Retinal pigment epithelial cell (primary cell): ENCODE data around the gene GRIA3.
"Not testable (repeated sequence)": the region's sequence is repeated elsewhere in the genome, so short reads cannot be mapped to it uniquely, and the experiment has no call there.

Experiments
- DNase-seq: peaks from one replicate; pipeline ENCODE4 v3.0.0-alpha.2; 2010; ENCODE audit warnings: low read depth
- H3K4me3 ChIP-seq: 2 replicates; pipeline ENCODE4 v1.5.1; 2011; ENCODE audit warnings: mild to moderate bottlenecking, low read length, control low read depth, moderate library complexity
- CTCF ChIP-seq: conservative IDR thresholded peaks from 2 replicates; pipeline ENCODE4 v1.5.1; 2011; ENCODE audit warnings: low read depth, low read length, control low read depth, inconsistent platforms

The GRIA3 gene

GRCh38 chrX:123504630-123505270 lies 320.7 kb downstream of the GRIA3 start:
- no peak overlapping the region for H3K4me3 ChIP-seq
- no peak for TF ChIP-seq CTCF
- no peak for DNase-seq

- DNase-seq, result no peak
Measured at GRCh38 chrX:123513585-123514278, 329.7 kb downstream of the GRIA3 start.

GRCh38 chrX:123514279-123514640 lies 330.2 kb downstream of the GRIA3 start:
- DNase-seq, H3K4me3 ChIP-seq: not testable (repeated sequence)

More at GRCh38 chrX:123513585-123514278, 329.7 kb downstream of the GRIA3 start:
- no peak overlapping the region for H3K4me3 ChIP-seq
- no peak for TF ChIP-seq CTCF

- no peak for TF ChIP-seq CTCF
- DNase-seq, result no peak
- no peak overlapping the region for H3K4me3 ChIP-seq
Measured at GRCh38 chrX:123518791-123519190, 334.7 kb downstream of the GRIA3 start.

GRCh38 chrX:123525123-123525725 lies 341.1 kb downstream of the GRIA3 start:
- TF ChIP-seq CTCF, result no peak
- H3K4me3 ChIP-seq, result no peak overlapping the region
- no peak for DNase-seq

GRCh38 chrX:123530726-123531125 lies 346.6 kb downstream of the GRIA3 start:
- DNase-seq, result not testable (repeated sequence)

More at GRCh38 chrX:123530726-123531125, 346.6 kb downstream of the GRIA3 start:
- not testable (repeated sequence) for H3K4me3 ChIP-seq
